Measurements from ENCODE around the gene CRYAA.
"Not testable (repeated sequence)": the region's sequence is repeated elsewhere in the genome, so short reads cannot be mapped to it uniquely, and the experiment has no call there.

DNA sequence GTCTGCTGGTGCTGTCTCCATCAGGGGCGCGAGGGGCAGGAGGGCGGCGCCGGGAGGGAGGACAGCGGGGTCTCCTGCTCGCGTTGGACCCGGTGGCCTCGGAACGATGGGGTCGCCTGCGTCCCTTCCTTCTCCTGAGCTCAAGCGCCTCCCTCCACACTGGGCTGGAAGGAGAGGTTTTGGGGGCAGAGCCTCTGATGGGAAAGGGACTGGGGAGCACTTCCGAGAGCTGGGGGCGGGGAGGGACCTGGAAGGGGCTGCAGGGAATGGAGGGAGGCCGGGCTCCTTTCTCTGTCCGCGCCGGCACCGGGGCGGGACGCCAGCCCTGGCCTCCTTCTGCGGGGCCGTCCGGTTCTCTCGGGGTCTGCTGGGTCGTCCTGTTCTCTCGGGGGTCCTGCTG is 4.0 kb downstream of the CRYAA start:
- TF ChIP-seq, protein P1, sequence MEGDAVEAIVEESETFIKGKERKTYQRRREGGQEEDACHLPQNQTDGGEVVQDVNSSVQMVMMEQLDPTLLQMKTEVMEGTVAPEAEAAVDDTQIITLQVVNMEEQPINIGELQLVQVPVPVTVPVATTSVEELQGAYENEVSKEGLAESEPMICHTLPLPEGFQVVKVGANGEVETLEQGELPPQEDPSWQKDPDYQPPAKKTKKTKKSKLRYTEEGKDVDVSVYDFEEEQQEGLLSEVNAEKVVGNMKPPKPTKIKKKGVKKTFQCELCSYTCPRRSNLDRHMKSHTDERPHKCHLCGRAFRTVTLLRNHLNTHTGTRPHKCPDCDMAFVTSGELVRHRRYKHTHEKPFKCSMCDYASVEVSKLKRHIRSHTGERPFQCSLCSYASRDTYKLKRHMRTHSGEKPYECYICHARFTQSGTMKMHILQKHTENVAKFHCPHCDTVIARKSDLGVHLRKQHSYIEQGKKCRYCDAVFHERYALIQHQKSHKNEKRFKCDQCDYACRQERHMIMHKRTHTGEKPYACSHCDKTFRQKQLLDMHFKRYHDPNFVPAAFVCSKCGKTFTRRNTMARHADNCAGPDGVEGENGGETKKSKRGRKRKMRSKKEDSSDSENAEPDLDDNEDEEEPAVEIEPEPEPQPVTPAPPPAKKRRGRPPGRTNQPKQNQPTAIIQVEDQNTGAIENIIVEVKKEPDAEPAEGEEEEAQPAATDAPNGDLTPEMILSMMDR (IDR thresholded peaks at IDR 0.05; ENCODE audit: low read length), result not testable (repeated sequence)
- not testable (repeated sequence) for TF ChIP-seq EZH2 (optimal IDR thresholded peaks at IDR 0.05; ENCODE audit: low read depth, low read length); EZH2phosphoT487 (IDR thresholded peaks at IDR 0.05; ENCODE audit: low read length)
